ENCODE data around the gene ATP6V0A1.

The ATP6V0A1 gene

DNA sequence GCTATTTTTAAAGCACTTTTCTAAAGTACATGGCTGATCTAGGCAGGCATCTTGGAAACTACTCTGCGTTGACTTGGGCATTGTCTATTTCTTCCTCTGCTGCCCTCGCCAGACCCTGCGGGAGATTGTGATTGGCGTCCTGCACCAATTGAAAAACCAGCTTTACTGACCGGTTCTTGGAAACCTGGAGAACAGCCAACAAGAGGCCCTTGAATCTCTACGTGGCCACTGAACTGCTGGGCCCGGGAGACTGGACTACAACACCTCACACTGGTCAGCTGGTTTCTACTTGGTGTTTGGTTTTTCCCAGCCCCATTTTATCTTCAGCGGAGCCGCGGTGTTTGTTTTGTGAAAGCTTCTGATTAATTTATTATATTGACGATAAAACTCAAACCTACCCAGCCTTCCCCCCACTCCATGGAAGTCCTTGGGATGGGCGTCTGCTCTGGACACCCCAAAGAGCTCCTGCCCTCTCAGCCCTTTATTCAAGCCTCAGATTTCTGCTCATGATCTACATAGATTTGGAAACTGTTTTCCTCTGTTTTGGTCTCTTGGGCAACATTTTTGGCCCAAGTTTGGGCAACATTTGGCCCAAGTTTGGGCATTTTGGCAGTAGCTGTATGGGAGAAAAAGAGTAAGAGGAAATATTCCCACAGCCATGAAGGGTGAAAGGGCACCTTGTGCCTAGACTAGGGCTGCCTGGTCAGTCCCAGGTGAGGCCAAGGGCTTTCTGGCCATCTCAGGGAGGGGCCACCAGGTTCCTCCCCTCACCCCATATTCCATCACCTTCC lies 113.0 kb downstream of the ATP6V0A1 start:
- Histone ChIP-seq H3K27me3 (ENCODE audit: insufficient read depth, low read depth) (no peaks in the 10 kb centered on the region), H3K36me3 (ENCODE audit: insufficient read depth) (peaks cover 11% of the 10 kb centered on the region; the same call in 1 of the 2 replicates), H2AFZ (ENCODE audit: low read depth) (no peak overlapping the region), H3K4me3 (IDR thresholded peaks at IDR 0.05; ENCODE audit: insufficient read depth, low read depth, low read length) (no peak overlapping the region), H3K4me2 (no peak overlapping the region), H4K20me1 (ENCODE audit: insufficient read depth) (no peaks in the 10 kb centered on the region), H3K4me1 (ENCODE audit: low read depth, poor library complexity, severe bottlenecking) (peaks cover 71% of the 10 kb centered on the region), H3K27ac (no peak overlapping the region; the same call in 1 of the 2 replicates), H3K9ac (no peak overlapping the region), H3K79me2 (ENCODE audit: insufficient read depth, low read depth) (peaks cover 31% of the 10 kb centered on the region)
- TF ChIP-seq, protein P1, sequence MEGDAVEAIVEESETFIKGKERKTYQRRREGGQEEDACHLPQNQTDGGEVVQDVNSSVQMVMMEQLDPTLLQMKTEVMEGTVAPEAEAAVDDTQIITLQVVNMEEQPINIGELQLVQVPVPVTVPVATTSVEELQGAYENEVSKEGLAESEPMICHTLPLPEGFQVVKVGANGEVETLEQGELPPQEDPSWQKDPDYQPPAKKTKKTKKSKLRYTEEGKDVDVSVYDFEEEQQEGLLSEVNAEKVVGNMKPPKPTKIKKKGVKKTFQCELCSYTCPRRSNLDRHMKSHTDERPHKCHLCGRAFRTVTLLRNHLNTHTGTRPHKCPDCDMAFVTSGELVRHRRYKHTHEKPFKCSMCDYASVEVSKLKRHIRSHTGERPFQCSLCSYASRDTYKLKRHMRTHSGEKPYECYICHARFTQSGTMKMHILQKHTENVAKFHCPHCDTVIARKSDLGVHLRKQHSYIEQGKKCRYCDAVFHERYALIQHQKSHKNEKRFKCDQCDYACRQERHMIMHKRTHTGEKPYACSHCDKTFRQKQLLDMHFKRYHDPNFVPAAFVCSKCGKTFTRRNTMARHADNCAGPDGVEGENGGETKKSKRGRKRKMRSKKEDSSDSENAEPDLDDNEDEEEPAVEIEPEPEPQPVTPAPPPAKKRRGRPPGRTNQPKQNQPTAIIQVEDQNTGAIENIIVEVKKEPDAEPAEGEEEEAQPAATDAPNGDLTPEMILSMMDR (conservative IDR thresholded peaks at IDR 0.05; ENCODE audit: low read depth, low read length): no peak
